IMR-90 (cell line): ENCODE data around the gene PEAK3. TPM values are rescaled to one million over a fixed set of nuclear protein-coding genes. Genes with fewer than 3 reads are reported as not detected.

Experiments used
- ATAC-seq: fragments of 200-7000 bp; cut with Tn5 transposase; 2 replicates; pipeline ENCODE4 v1.9.1; 2020; ENCODE audit warnings: low read depth, mild to moderate bottlenecking, moderate library complexity
- BruUV-seq: library from RNA; stranded (reverse); fragments of 400-500 nt; replicated peaks from 2 replicates; lab custom pipeline; 2021; lab: Mats Ljungman, UMichigan
- CTCF ChIA-PET: fragments of 300-600 bp; formaldehyde crosslinking; extraction: SDS; loops from one replicate; lab custom pipeline; 2021; ENCODE audit warnings: antibody characterized with exemption; lab: Yijun Ruan, JAX
- POLR2A ChIA-PET: fragments of 300-600 bp; sonication (Branson Sonifier 250); formaldehyde crosslinking; loops from one replicate; lab custom pipeline; 2022; ENCODE audit warnings: antibody characterized with exemption; ENCODE audit not compliant: unreplicated experiment; lab: Charles Lee
- DNase-seq: peaks from one replicate; pipeline ENCODE4 v3.0.0; 2013
- H2AFZ ChIP-seq: replicated peaks from 2 replicates; pipeline ENCODE3; 2013; ENCODE audit warnings: low read length, mild to moderate bottlenecking; ENCODE audit not compliant: poor library complexity
- H2AK5ac ChIP-seq: 2 replicates; pipeline ENCODE4 v1.6.1; 2013; ENCODE audit warnings: low read depth, low read length, inconsistent platforms
- H2AK9ac ChIP-seq: replicated peaks from 2 replicates; pipeline ENCODE3; 2013; ENCODE audit warnings: mild to moderate bottlenecking, low read depth, low read length, moderate library complexity; ENCODE audit not compliant: poor library complexity
- H2BK120ac ChIP-seq: 2 replicates; pipeline ENCODE4 v1.6.1; 2013; ENCODE audit warnings: low read depth, low read length, inconsistent platforms
- H2BK15ac ChIP-seq: 3 replicates; pipeline ENCODE4 v1.6.1; 2013; ENCODE audit warnings: low read depth, low read length, inconsistent platforms
- H2BK20ac ChIP-seq: 2 replicates; pipeline ENCODE4 v1.6.1; 2013; ENCODE audit warnings: low read depth, mild to moderate bottlenecking, inconsistent platforms, low read length, moderate library complexity
- H2BK5ac ChIP-seq: 2 replicates; pipeline ENCODE4 v1.6.1; 2013; ENCODE audit warnings: mild to moderate bottlenecking, low read depth, low read length, inconsistent platforms; ENCODE audit not compliant: poor library complexity, severe bottlenecking
- H3K14ac ChIP-seq: replicated peaks from 2 replicates; pipeline ENCODE4 v1.6.1; 2013; ENCODE audit warnings: low read depth, low read length, inconsistent platforms
- H3K18ac ChIP-seq: 2 replicates; pipeline ENCODE4 v1.6.1; 2013; ENCODE audit warnings: low read depth, low read length, control low read depth
- H3K23ac ChIP-seq: 2 replicates; pipeline ENCODE4 v1.6.1; 2013; ENCODE audit warnings: low read depth, low read length, inconsistent platforms
- H3K27ac ChIP-seq: 2 replicates; pipeline ENCODE4 v1.5.1; 2013; ENCODE audit warnings: mild to moderate bottlenecking, control low read depth, low read length; ENCODE audit not compliant: insufficient read depth
- H3K27me3 ChIP-seq: 2 replicates; pipeline ENCODE4 v1.6.1; 2013; ENCODE audit warnings: low read length; ENCODE audit not compliant: control insufficient read depth, insufficient read depth
- H3K36me3 ChIP-seq: 2 replicates; pipeline ENCODE4 v1.6.1; 2013; ENCODE audit warnings: low read length, mixed read lengths; ENCODE audit not compliant: control insufficient read depth, insufficient read depth
- H3K4ac ChIP-seq: 2 replicates; pipeline ENCODE4 v1.6.1; 2013; ENCODE audit warnings: low read depth, low read length, inconsistent platforms
- H3K4me1 ChIP-seq: 2 replicates; pipeline ENCODE4 v1.6.1; 2013; ENCODE audit warnings: low read length, mixed read lengths; ENCODE audit not compliant: control insufficient read depth, insufficient read depth
- H3K4me2 ChIP-seq: 2 replicates; pipeline ENCODE4 v1.6.1; 2013; ENCODE audit warnings: low read depth, mild to moderate bottlenecking, control low read depth, low read length, moderate library complexity
- H3K4me3 ChIP-seq: 2 replicates; pipeline ENCODE4 v1.5.1; 2013; ENCODE audit warnings: low read depth, mild to moderate bottlenecking, control low read depth, low read length, moderate library complexity; ENCODE audit not compliant: insufficient read depth
- H3K56ac ChIP-seq: 2 replicates; pipeline ENCODE4 v1.6.1; 2013; ENCODE audit warnings: low read length, inconsistent platforms; ENCODE audit not compliant: insufficient read depth; ENCODE audit errors: extremely low read depth
- H3K79me1 ChIP-seq, 2 experiments: 2 replicates each; pipeline ENCODE4 v1.6.1; 2013; ENCODE audit warnings: low read length in 2 of 2, inconsistent platforms in 1 of 2, low read depth in 1 of 2
- H3K9ac ChIP-seq: 2 replicates; pipeline ENCODE4 v1.6.1; 2013; ENCODE audit warnings: low read depth, low read length, control low read depth
- H3K9me1 ChIP-seq: 2 replicates; pipeline ENCODE4 v1.6.1; 2013; ENCODE audit warnings: low read length, inconsistent platforms; ENCODE audit not compliant: insufficient read depth
- H3K9me3 ChIP-seq: 2 replicates; pipeline ENCODE4 v1.6.1; 2013; ENCODE audit warnings: low read length; ENCODE audit not compliant: control insufficient read depth, insufficient read depth
- H4K20me1 ChIP-seq: 2 replicates; pipeline ENCODE4 v1.6.1; 2013; ENCODE audit warnings: low read length, inconsistent platforms; ENCODE audit not compliant: insufficient read depth
- H4K5ac ChIP-seq: 2 replicates; pipeline ENCODE4 v1.6.1; 2013; ENCODE audit warnings: mild to moderate bottlenecking, low read depth, low read length, control low read depth
- H4K8ac ChIP-seq, 2 experiments: 2 replicates each; pipeline ENCODE4 v1.6.1; 2013; ENCODE audit warnings: low read depth in 2 of 2, low read length in 2 of 2, control low read depth in 1 of 2, inconsistent platforms in 1 of 2
- H4K91ac ChIP-seq: 2 replicates; pipeline ENCODE4 v1.6.1; 2013; ENCODE audit warnings: low read depth, low read length, inconsistent platforms; ENCODE audit not compliant: insufficient read depth
- CEBPB ChIP-seq: IDR thresholded peaks from 2 replicates; pipeline ENCODE4 v1.6.1; 2012; ENCODE audit warnings: low read depth, low read length, improper control_type of control experiment
- CHD1 ChIP-seq: IDR thresholded peaks from 2 replicates; pipeline ENCODE4 v1.6.1; 2012; ENCODE audit warnings: low read depth, low read length, improper control_type of control experiment
- MAZ ChIP-seq: IDR thresholded peaks from 2 replicates; pipeline ENCODE4 v1.6.1; 2012; ENCODE audit warnings: low read depth, mild to moderate bottlenecking, low read length, improper control_type of control experiment, moderate library complexity, borderline replicate concordance
- MXI1 ChIP-seq: IDR thresholded peaks from 2 replicates; pipeline ENCODE4 v1.6.1; 2012; ENCODE audit warnings: low read depth, mild to moderate bottlenecking, low read length, moderate library complexity, borderline replicate concordance
- POLR2A ChIP-seq: IDR thresholded peaks from 2 replicates; pipeline ENCODE4 v1.6.1; 2012; ENCODE audit warnings: mild to moderate bottlenecking, low read depth, low read length
- RAD21 ChIP-seq: IDR thresholded peaks from 2 replicates; pipeline ENCODE4 v1.6.1; 2012; ENCODE audit warnings: low read length, improper control_type of control experiment
- RCOR1 ChIP-seq: IDR thresholded peaks from 2 replicates; pipeline ENCODE4 v1.6.1; 2012; ENCODE audit warnings: mild to moderate bottlenecking, low read length, improper control_type of control experiment; ENCODE audit not compliant: insufficient replicate concordance
- RFX5 ChIP-seq: IDR thresholded peaks from 2 replicates; pipeline ENCODE4 v1.8.0; 2012; ENCODE audit warnings: low read depth, mild to moderate bottlenecking, low read length, moderate library complexity
- SMC3 ChIP-seq: fragments of 150-350 bp; IDR thresholded peaks from 2 replicates; pipeline ENCODE4 v1.6.1; 2016; ENCODE audit warnings: low read depth, mild to moderate bottlenecking, antibody characterized with exemption, low read length, moderate library complexity
- WGBS, 2 experiments: methylation state at CpG; one replicate each; pipeline versions ENCODE4 v1.1.5 to v1.1.7; 2013; ENCODE audit warnings: missing lambda C conversion rate in 2 of 2; ENCODE audit not compliant: insufficient read length in 1 of 2; ENCODE audit errors: extremely low coverage in 2 of 2; 5-methylcytosine and 5-hydroxymethylcytosine counted together
- dilution Hi-C: fragments of 300-500 bp; cut with HindIII; formaldehyde crosslinking; loops from one replicate; pipeline ENCODE4 v1.14.3; 2018; ENCODE audit warnings: low sequenced_read_pairs; ENCODE audit not compliant: unreplicated experiment
- in situ Hi-C: fragments of 300-500 bp; cut with MboI; formaldehyde crosslinking; loops from 3 replicates; pipeline ENCODE4 v1.14.3; 2019; ENCODE audit warnings: low sequenced_read_pairs, inconsistent platforms, mixed read lengths
- intact Hi-C: fragments of 100-400 bp; cut with micrococcal nuclease; formaldehyde crosslinking; loops from 2 replicates; pipeline ENCODE4 v1.10.0; 2022
- polyA plus RNA-seq, 3 experiments: library from polyadenylated mRNA; depleted of rRNA; stranded (reverse); fragments of >200 nt; gene quantifications; 2 replicates each; pipeline ENCODE4 v1.2.3, GENCODE V29; 2012; ENCODE audit warnings: low replicate concordance in 1 of 3
- total RNA-seq: library from RNA; depleted of rRNA; stranded (reverse); fragments of >200 nt; gene quantifications from 2 replicates; pipeline ENCODE4 v1.2.3, GENCODE V29; 2012
- TF ChIP-seq, protein P1 (sequence below): fragments of 150-350 bp; IDR thresholded peaks from 2 replicates; pipeline ENCODE4 v1.6.1; 2016; ENCODE audit warnings: low read depth, mild to moderate bottlenecking, low read length, moderate library complexity, borderline replicate concordance
- TF ChIP-seq, protein P2 (sequence below): fragments of 150-350 bp; IDR thresholded peaks from 2 replicates; pipeline ENCODE4 v1.6.1; 2017; ENCODE audit warnings: mild to moderate bottlenecking, antibody characterized with exemption, low read length, low read depth

Gene PEAK3
- total and polyA plus RNA-seq, 2 of the 4 experiments (the other 2 are of a cell fraction): under 0.01 to 0.09 TPM

DNA sequence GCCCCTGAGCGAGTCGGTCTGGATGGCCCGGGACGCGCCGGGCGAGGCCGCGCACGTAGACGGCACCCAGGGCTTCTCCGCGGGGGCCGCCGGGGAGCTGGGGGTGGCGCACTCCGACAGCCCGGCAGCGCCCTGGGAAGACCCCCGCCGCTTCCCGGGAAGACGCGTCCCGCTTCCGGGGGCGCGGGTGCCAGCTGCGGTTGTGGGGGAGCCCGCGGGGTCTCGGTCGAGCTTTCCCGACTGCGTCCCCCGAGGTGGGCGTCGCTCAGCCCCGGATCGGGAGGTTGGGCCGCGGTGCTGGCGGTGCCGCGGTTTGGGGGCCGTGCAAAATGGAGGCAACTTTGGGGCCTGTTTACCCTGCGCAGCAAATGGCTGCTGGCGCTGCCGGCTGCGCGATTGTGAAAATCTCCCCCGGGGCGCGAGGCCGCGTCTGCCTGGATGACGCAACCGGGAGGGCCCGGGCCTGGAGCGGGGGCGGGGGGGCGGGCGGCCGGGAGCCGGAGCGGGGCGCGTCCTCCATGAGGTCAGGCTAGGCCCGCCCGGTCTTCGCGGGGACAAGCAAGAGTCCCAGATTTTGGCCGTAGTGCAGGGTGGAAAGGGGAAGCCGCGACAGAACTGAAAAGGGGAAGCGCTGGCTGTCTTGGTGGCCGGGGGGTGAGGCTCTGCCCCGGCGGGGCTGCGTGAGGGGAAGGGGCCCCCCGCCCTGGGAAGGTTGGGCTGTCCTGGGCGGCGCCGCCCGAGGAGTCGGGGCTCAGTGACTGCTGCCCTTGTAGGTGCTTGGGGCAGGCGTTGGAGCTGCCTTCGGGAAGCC, 11.3 kb downstream of the PEAK3 start:
- Histone ChIP-seq H3K56ac (peak overlapping the region; percentile 38), H3K18ac (no peak overlapping the region; the same call in 1 of the 2 replicates), H3K27me3 (no peaks in the 10 kb centered on the region), H4K5ac (no peak overlapping the region), H3K9me3 (no peaks in the 10 kb centered on the region), H2BK5ac (peak overlapping the region; percentile 67), H3K4me2 (peak overlapping the region; percentile 56), H3K9ac (peak overlapping the region; percentile 97), H4K91ac (peak overlapping the region; percentile 44), H3K4me3 (peak overlapping the region; percentile 71), H4K20me1 (peaks cover 63% of the 10 kb centered on the region), H3K9me1 (no peaks in the 10 kb centered on the region; the same call in 1 of the 2 replicates), H3K27ac (peak overlapping the region; percentile 90), H3K4ac (peak overlapping the region; percentile 89), H2BK15ac (no peak overlapping the region), H2BK20ac (no peak overlapping the region), H2AK5ac (peak overlapping the region; percentile 70), H2AFZ (peak overlapping the region; percentile 70), H3K36me3 (peaks cover 30% of the 10 kb centered on the region), H3K14ac (peak overlapping the region; percentile 92), H4K8ac (peak overlapping the region in 1 of 2 experiments; percentile 43; a peak in 1 of 4 replicates), H3K23ac (peak overlapping the region; percentile 17; the same call in 1 of the 2 replicates), H3K79me1 (peaks cover 7 to 45% of the 10 kb centered on the region in 2 experiments), H2AK9ac (peak overlapping the region; percentile 95), H3K4me1 (peaks cover 18% of the 10 kb centered on the region), H2BK120ac (no peak overlapping the region)
- intact Hi-C loops (loop anchor here (5.0 kb wide), 1 partner anchor 113 kb away; no protein-coding TSS in a partner anchor), in situ Hi-C loops (loop anchor here (10.0 kb wide), 1 partner anchor 344 kb away; no protein-coding TSS in a partner anchor), dilution Hi-C loops (no loop called here)
- DNase-seq: peak; percentile 84
- no TSS peak for BruUV-seq
- WGBS, 2 experiments: 0% methylated on average over 56 of the region's 88 CpGs; no CpG with 5 or more reads in 1 of the 2 experiments
- ChIA-PET CTCF (interaction anchor here (1.0 kb wide), 1 partner anchor 115 kb away, joined by 4 read pairs; no protein-coding TSS in a partner anchor), POLR2A (interaction anchor here (0.5 to 1.0 kb wide), 6 partner anchors 11 to 115 kb away, joined by 3 to 8 read pairs (median 4); partner anchors contain the start of gene DOT1L)
- TF ChIP-seq RCOR1 (no peak), MXI1 (peak; percentile 9; the same call in 1 of the 2 replicates), MAZ (peak; percentile 64; the same call in 1 of the 2 replicates), POLR2A (peak; percentile 86), SMC3 (no peak), CEBPB (peak; percentile 95), CHD1 (no peak; the same call in 1 of the 2 replicates), RFX5 (no peak), RAD21 (no peak)
- TF ChIP-seq, protein P1, sequence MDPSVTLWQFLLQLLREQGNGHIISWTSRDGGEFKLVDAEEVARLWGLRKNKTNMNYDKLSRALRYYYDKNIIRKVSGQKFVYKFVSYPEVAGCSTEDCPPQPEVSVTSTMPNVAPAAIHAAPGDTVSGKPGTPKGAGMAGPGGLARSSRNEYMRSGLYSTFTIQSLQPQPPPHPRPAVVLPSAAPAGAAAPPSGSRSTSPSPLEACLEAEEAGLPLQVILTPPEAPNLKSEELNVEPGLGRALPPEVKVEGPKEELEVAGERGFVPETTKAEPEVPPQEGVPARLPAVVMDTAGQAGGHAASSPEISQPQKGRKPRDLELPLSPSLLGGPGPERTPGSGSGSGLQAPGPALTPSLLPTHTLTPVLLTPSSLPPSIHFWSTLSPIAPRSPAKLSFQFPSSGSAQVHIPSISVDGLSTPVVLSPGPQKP: no peak
- TF ChIP-seq, protein P2, sequence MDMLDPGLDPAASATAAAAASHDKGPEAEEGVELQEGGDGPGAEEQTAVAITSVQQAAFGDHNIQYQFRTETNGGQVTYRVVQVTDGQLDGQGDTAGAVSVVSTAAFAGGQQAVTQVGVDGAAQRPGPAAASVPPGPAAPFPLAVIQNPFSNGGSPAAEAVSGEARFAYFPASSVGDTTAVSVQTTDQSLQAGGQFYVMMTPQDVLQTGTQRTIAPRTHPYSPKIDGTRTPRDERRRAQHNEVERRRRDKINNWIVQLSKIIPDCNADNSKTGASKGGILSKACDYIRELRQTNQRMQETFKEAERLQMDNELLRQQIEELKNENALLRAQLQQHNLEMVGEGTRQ: no peak
- ATAC-seq: peak; percentile 25
